HFFc6 (cell line): ENCODE measurements around the gene CABCOCO1. TPM values are rescaled to one million over a fixed set of nuclear protein-coding genes. Genes with fewer than 3 reads are reported as not detected.

Source experiments
- DNase-seq: peaks from one replicate; pipeline ENCODE4 v3.0.0-alpha.2; 2018
- H3K27ac Mint-ChIP-seq: 2 replicates; pipeline ENCODE4 v1.8.0; 2020; ENCODE audit warnings: mild to moderate bottlenecking, mixed read lengths
- H3K27me3 Mint-ChIP-seq: 2 replicates; pipeline ENCODE4 v1.8.0; 2021; ENCODE audit warnings: mild to moderate bottlenecking, moderate library complexity, mixed read lengths; ENCODE audit not compliant: insufficient read depth
- H3K36me3 Mint-ChIP-seq: 2 replicates; pipeline ENCODE4 v1.8.0; 2021; ENCODE audit warnings: low read depth, mixed read lengths
- H3K4me1 Mint-ChIP-seq: 2 replicates; pipeline ENCODE4 v1.8.0; 2020; ENCODE audit warnings: low read depth, mixed read lengths
- H3K4me3 Mint-ChIP-seq: 2 replicates; pipeline ENCODE4 v1.8.0; 2020; ENCODE audit warnings: mild to moderate bottlenecking, moderate library complexity, mixed read lengths
- H3K9me3 Mint-ChIP-seq: 2 replicates; pipeline ENCODE4 v1.8.0; 2020; ENCODE audit warnings: mild to moderate bottlenecking, mixed read lengths
- total RNA-seq, 6 experiments: library from RNA; stranded (reverse); fragmentation: NEBNext Ultra II Directional; extraction: Animal tissue kit (Norgen Biotek cat#: 25700); gene quantifications; 2 replicates in 1 of 6; 3 replicates in 5 of 6; pipeline ENCODE4 v1.2.3, GENCODE V29; 2021
- TF ChIP-seq, protein P1 (sequence below): fragments of 200-600 bp; sonication (generic); IDR thresholded peaks from 2 replicates; pipeline ENCODE4 v1.5.0; 2021; ENCODE audit warnings: antibody characterized with exemption, mild to moderate bottlenecking

CABCOCO1 gene
- total RNA-seq, 6 experiments from 2014 or later: 0.15 to 0.45 (median 0.31) TPM; not detected in 1

GRCh38 chr10:61797304-61798153, 134.8 kb downstream of the CABCOCO1 start:
- no peaks in the 10 kb centered on the region for H3K36me3 Mint-ChIP-seq
- peaks cover 2% of the 10 kb centered on the region for H3K27me3 Mint-ChIP-seq
- no peak overlapping the region for H3K4me3 Mint-ChIP-seq
- no peaks in the 10 kb centered on the region for H3K9me3 Mint-ChIP-seq
- DNase-seq: no peak
- TF ChIP-seq, protein P1, sequence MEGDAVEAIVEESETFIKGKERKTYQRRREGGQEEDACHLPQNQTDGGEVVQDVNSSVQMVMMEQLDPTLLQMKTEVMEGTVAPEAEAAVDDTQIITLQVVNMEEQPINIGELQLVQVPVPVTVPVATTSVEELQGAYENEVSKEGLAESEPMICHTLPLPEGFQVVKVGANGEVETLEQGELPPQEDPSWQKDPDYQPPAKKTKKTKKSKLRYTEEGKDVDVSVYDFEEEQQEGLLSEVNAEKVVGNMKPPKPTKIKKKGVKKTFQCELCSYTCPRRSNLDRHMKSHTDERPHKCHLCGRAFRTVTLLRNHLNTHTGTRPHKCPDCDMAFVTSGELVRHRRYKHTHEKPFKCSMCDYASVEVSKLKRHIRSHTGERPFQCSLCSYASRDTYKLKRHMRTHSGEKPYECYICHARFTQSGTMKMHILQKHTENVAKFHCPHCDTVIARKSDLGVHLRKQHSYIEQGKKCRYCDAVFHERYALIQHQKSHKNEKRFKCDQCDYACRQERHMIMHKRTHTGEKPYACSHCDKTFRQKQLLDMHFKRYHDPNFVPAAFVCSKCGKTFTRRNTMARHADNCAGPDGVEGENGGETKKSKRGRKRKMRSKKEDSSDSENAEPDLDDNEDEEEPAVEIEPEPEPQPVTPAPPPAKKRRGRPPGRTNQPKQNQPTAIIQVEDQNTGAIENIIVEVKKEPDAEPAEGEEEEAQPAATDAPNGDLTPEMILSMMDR: no peak
- no peak overlapping the region for H3K27ac Mint-ChIP-seq
- peaks cover 43% of the 10 kb centered on the region for H3K4me1 Mint-ChIP-seq

- no peak for DNase-seq
- TF ChIP-seq, protein P1: no peak
- H3K9me3 Mint-ChIP-seq: no peaks in the 10 kb centered on the region
- H3K4me1 Mint-ChIP-seq: peaks cover 34% of the 10 kb centered on the region
- H3K27me3 Mint-ChIP-seq: peaks cover 2% of the 10 kb centered on the region; the same call in 1 of the 2 replicates
- H3K36me3 Mint-ChIP-seq: no peaks in the 10 kb centered on the region
- no peak overlapping the region for H3K27ac Mint-ChIP-seq
- H3K4me3 Mint-ChIP-seq: no peak overlapping the region
Observed at GRCh38 chr10:61798713-61799112, 136.0 kb downstream of the CABCOCO1 start.

DNA sequence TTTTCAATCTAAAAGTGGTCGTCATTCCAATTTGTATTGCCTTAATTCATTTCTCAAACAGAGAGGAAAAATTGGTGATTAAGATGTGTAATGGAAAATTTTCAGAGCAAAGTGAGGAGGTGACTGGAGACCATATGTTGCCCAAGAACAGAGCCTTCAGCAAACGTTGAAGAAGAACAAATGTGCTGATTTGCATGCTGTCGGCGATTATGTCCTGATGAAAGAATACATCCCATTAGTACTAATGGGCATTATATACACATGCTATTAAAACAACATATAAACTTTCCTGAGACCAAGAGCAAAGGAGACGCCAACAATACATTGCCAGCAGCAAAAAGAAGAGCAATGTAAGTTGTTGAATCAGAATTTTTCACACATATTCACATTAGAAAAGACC, 138.8 kb downstream of the CABCOCO1 start:
- no peak for DNase-seq
- H3K9me3 Mint-ChIP-seq: no peaks in the 10 kb centered on the region
- no peaks in the 10 kb centered on the region for H3K36me3 Mint-ChIP-seq
- no peaks in the 10 kb centered on the region for H3K27me3 Mint-ChIP-seq
- no peak overlapping the region for H3K4me3 Mint-ChIP-seq
- TF ChIP-seq, protein P1: no peak
- peaks cover 27% of the 10 kb centered on the region for H3K4me1 Mint-ChIP-seq
- no peak overlapping the region for H3K27ac Mint-ChIP-seq

DNA sequence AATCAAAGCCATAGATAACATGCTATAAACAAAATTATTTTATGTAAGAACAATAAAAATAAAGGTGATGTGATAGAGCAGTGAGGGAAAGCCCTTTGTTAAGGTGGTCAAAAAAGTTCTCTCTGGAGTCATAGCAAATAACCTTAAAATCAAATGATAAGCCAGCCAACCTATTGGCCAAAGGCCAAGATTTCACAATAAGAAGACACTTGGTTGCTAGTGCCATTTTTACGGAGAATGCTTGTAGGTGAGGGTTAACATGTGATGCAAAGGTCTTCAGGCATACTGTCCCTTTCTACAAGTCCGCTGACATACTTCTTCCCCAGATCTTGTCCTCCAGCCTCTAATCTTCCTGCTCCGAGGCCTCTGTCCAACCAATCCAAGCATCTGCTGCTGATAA, 140.5 kb downstream of the CABCOCO1 start:
- H3K27me3 Mint-ChIP-seq: no peaks in the 10 kb centered on the region
- no peak for DNase-seq
- H3K27ac Mint-ChIP-seq: no peak overlapping the region
- no peaks in the 10 kb centered on the region for H3K36me3 Mint-ChIP-seq
- H3K4me3 Mint-ChIP-seq: no peak overlapping the region
- no peaks in the 10 kb centered on the region for H3K9me3 Mint-ChIP-seq
- TF ChIP-seq, protein P1: no peak
- H3K4me1 Mint-ChIP-seq: peaks cover 25% of the 10 kb centered on the region

DNA sequence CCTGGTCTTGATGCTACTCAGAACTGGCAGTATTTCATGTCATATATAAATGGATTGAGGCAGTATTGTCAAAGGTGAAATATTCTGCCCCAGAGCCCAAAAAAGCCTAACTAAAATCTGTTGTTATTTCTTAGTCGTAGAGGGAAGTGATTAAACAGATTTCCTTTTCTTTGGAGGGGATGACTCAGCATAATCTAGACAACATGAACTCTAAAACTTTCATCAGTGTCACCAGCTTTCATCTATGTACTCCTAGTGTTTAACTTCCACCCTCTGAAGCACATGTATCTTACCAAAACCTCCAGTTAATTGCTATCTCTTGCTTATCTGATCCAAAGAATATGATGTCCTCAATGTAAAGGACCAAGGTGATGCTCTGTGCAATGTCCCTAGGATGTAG, 141.7 kb downstream of the CABCOCO1 start:
- no peaks in the 10 kb centered on the region; the same call in 1 of the 2 replicates for H3K27me3 Mint-ChIP-seq
- peak; percentile 16 for DNase-seq
- no peak overlapping the region for H3K4me3 Mint-ChIP-seq
- peaks cover 17% of the 10 kb centered on the region for H3K4me1 Mint-ChIP-seq
- TF ChIP-seq, protein P1: no peak
- H3K9me3 Mint-ChIP-seq: no peaks in the 10 kb centered on the region
- peak overlapping the region; percentile 74 for H3K27ac Mint-ChIP-seq
- no peaks in the 10 kb centered on the region for H3K36me3 Mint-ChIP-seq
